ENCODE results near the gene IER3. TPM values are rescaled to one million over a fixed set of nuclear protein-coding genes. Genes with fewer than 3 reads are reported as not detected.

IER3 gene
- polyA plus RNA-seq, 2 of the 4 experiments (the other 2 are of a cell fraction), result 104 to 202 TPM

GRCh38 chr6:30725713-30726505 lies 18.4 kb downstream of the IER3 start:
- Histone ChIP-seq H3K27ac (peak overlapping the region in 1 of 2 experiments; percentile 64; a peak in 4 of 6 replicates), H3K4me1 (peaks cover 50% of the 10 kb centered on the region), H3K4me2 (peak overlapping the region; percentile 96; the same call in 1 of the 3 replicates), H3K9me3 (no peaks in the 10 kb centered on the region), H3K4me3 (no peak overlapping the region)
- peak in 1 of 2 experiments; percentile 36 for DNase-seq (ENCODE audit: low read depth in 1 of 2, low spot score in 1 of 2)
- no peak for TF ChIP-seq RFX5 (IDR thresholded peaks at IDR 0.05)
- peak; percentile 78 for TF ChIP-seq FOSB (CRISPR knock-in tag; IDR thresholded peaks at IDR 0.05)
- TF ChIP-seq RARB (CRISPR knock-in tag; IDR thresholded peaks at IDR 0.05), result peak; percentile 35; the same call in 1 of the 2 replicates
- no peak for TF ChIP-seq EHMT2 (IDR thresholded peaks at IDR 0.05; ENCODE audit: low read depth)
- TF ChIP-seq CHD2 (IDR thresholded peaks at IDR 0.05; ENCODE audit: low read length, partially characterized antibody), result peak; percentile 20
- TF ChIP-seq ZC3H11A (IDR thresholded peaks at IDR 0.05), result no peak
- no peak for TF ChIP-seq RAD21 (conservative IDR thresholded peaks at IDR 0.05 in 1 of 2, IDR thresholded peaks at IDR 0.05 in 1 of 2)
- no peak for TF ChIP-seq HEYL (CRISPR knock-in tag; IDR thresholded peaks at IDR 0.05)
- peak; percentile 87 for TF ChIP-seq TP53 (CRISPR knock-in tag; IDR thresholded peaks at IDR 0.05)
- no peak for TF ChIP-seq BHLHE40 (IDR thresholded peaks at IDR 0.05; ENCODE audit: low read depth, low read length)
- no peak for TF ChIP-seq FOXS1 (CRISPR knock-in tag; IDR thresholded peaks at IDR 0.05)
- TF ChIP-seq MAZ (IDR thresholded peaks at IDR 0.05; ENCODE audit: borderline replicate concordance, low read depth, low read length), result no peak
- peak; percentile 84; the same call in 1 of the 2 replicates for TF ChIP-seq HOXA7 (CRISPR knock-in tag; IDR thresholded peaks at IDR 0.05)
- TF ChIP-seq POLR2AphosphoS2 (conservative IDR thresholded peaks at IDR 0.05; ENCODE audit: low read length), result peak; percentile 76
- TF ChIP-seq USF2 (IDR thresholded peaks at IDR 0.05), result no peak
- peak; percentile 67; the same call in 1 of the 2 replicates for TF ChIP-seq PBX3 (IDR thresholded peaks at IDR 0.05)
- TF ChIP-seq TFCP2L1 (CRISPR knock-in tag; IDR thresholded peaks at IDR 0.05), result peak; percentile 89; the same call in 1 of the 2 replicates
- TF ChIP-seq ATOH8 (CRISPR knock-in tag; IDR thresholded peaks at IDR 0.05; ENCODE audit: low read depth), result no peak
- 64% methylated on average over 3 of the region's 3 CpGs for WGBS (ENCODE audit: missing lambda C conversion rate)
- peak in 1 of 2 experiments; percentile 22; a peak in 3 of 6 replicates for ATAC-seq
- ChIA-PET CTCF (interaction anchor here (0.6 to 18.8 kb wide), 6 partner anchors 38 to 1164 kb away, joined by 3 to 539 read pairs (median 6); partner anchors contain the start of gene DHX16), POLR2A (interaction anchor here (1.1 to 1.2 kb wide), 2 partner anchors 11 to 13 kb away, joined by 3 read pairs; no protein-coding TSS in a partner anchor)
- no peak for FAIRE-seq

GRCh38 chr6:30724906-30725667 lies 19.3 kb downstream of the IER3 start:
- CTCF ChIA-PET, result interaction anchor here (0.6 to 18.8 kb wide), 5 partner anchors 7 to 111 kb away, joined by 3 to 539 read pairs (median 5); partner anchors contain the start of gene DHX16
- no peak for ATAC-seq
- 51% methylated on average over 6 of the region's 6 CpGs for WGBS (ENCODE audit: missing lambda C conversion rate)
- Histone ChIP-seq H3K9me3 (no peaks in the 10 kb centered on the region), H3K27ac (peak overlapping the region in 1 of 2 experiments; percentile 10; a peak in 2 of 6 replicates), H3K4me3 (no peak overlapping the region), H3K4me1 (peaks cover 50% of the 10 kb centered on the region), H3K4me2 (peak overlapping the region; percentile 96; the same call in 2 of the 3 replicates)
- no peak for DNase-seq (ENCODE audit: low read depth in 1 of 2, low spot score in 1 of 2)
- FAIRE-seq, result no peak
- POLR2A ChIA-PET, result interaction anchor here (0.6 kb wide), 2 partner anchors 38 to 424 kb away, joined by 3 to 4 read pairs; no protein-coding TSS in a partner anchor
- TF ChIP-seq FOSB (CRISPR knock-in tag; IDR thresholded peaks at IDR 0.05), result no peak
- no peak for TF ChIP-seq PHF8 (IDR thresholded peaks at IDR 0.05; ENCODE audit: borderline replicate concordance, low read depth)
- TF ChIP-seq HES2 (IDR thresholded peaks at IDR 0.05), result no peak
- TF ChIP-seq RNF2 (IDR thresholded peaks at IDR 0.05; ENCODE audit: borderline replicate concordance, low read depth), result no peak
- TF ChIP-seq PBX3 (IDR thresholded peaks at IDR 0.05), result 0 out of 2 replicates have a peak, but pooled peaks have one; percentile 15
- TF ChIP-seq BCL3 (IDR thresholded peaks at IDR 0.05), result no peak
- TF ChIP-seq TFCP2L1 (CRISPR knock-in tag; IDR thresholded peaks at IDR 0.05), result peak; percentile 32; the same call in 1 of the 2 replicates
- no peak for TF ChIP-seq ZFP36 (IDR thresholded peaks at IDR 0.05; ENCODE audit: borderline replicate concordance, partially characterized antibody)
- no peak for TF ChIP-seq USF2 (IDR thresholded peaks at IDR 0.05)
- TF ChIP-seq JUN (IDR thresholded peaks at IDR 0.05), result peak; percentile 7 to 16; a peak in 4 of 5 replicates
- TF ChIP-seq MYC (IDR thresholded peaks at IDR 0.05; ENCODE audit: borderline replicate concordance, low read length), result no peak
- TF ChIP-seq HOXA7 (CRISPR knock-in tag; IDR thresholded peaks at IDR 0.05), result no peak; the same call in none of the 2 replicates
- no peak for TF ChIP-seq BHLHE40 (IDR thresholded peaks at IDR 0.05; ENCODE audit: low read depth, low read length)
